Colonic mucosa (tissue), 4 donors: ENCODE measurements around the gene ICA1L. TPM values are rescaled to one million over a fixed set of nuclear protein-coding genes. Genes with fewer than 3 reads are reported as not detected.

Experiments used
- DNase-seq: peaks from one replicate; pipeline ENCODE4 v3.0.0-alpha.2; 2020
- H3K27ac ChIP-seq: fragments of 200-600 bp; one replicate; pipeline ENCODE4 v1.8.0; 2021
- H3K27me3 ChIP-seq: fragments of 200-600 bp; one replicate; pipeline ENCODE4 v1.8.0; 2021
- H3K36me3 ChIP-seq: fragments of 200-600 bp; one replicate; pipeline ENCODE4 v1.8.0; 2021
- H3K4me1 ChIP-seq: fragments of 200-600 bp; one replicate; pipeline ENCODE4 v1.8.0; 2021; ENCODE audit warnings: mild to moderate bottlenecking
- H3K4me3 ChIP-seq: fragments of 200-600 bp; one replicate; pipeline ENCODE4 v1.8.0; 2021
- H3K9ac ChIP-seq, 2 donors: one replicate each; pipeline ENCODE4 v1.7.0; 2013; ENCODE audit warnings: control low read depth in 2 of 2, low read depth in 2 of 2, low read length in 2 of 2
- H3K9me3 ChIP-seq: fragments of 200-600 bp; one replicate; pipeline ENCODE4 v1.8.0; 2021
- intact Hi-C: fragments of 100-400 bp; cut with DNase I; formaldehyde crosslinking; loops from one replicate; pipeline ENCODE4 v1.14.1; 2022
- total RNA-seq, 2 donors: library from RNA; stranded (reverse); fragmentation: NEBNext Ultra II Directional in 1 of 2; extraction: Animal tissue kit (Norgen Biotek cat#: 25700) in 1 of 2; gene quantifications; one replicate each; pipeline ENCODE4 v1.2.1, GENCODE V29; 2021
- TF ChIP-seq, protein P1 (sequence below): fragments of 200-600 bp; IDR thresholded peaks from one replicate; pipeline ENCODE4 v1.8.0; 2022; ENCODE audit warnings: antibody characterized with exemption, mild to moderate bottlenecking
- donor health status: healthy.
- donor health status: DM: no; HTN: no; CAD: no.
- donor health status: DM: no; HTN: no; CAD: no.

ICA1L gene
- total RNA-seq, 2 donors from 2014 or later = 0.54 to 1.8 TPM

DNA sequence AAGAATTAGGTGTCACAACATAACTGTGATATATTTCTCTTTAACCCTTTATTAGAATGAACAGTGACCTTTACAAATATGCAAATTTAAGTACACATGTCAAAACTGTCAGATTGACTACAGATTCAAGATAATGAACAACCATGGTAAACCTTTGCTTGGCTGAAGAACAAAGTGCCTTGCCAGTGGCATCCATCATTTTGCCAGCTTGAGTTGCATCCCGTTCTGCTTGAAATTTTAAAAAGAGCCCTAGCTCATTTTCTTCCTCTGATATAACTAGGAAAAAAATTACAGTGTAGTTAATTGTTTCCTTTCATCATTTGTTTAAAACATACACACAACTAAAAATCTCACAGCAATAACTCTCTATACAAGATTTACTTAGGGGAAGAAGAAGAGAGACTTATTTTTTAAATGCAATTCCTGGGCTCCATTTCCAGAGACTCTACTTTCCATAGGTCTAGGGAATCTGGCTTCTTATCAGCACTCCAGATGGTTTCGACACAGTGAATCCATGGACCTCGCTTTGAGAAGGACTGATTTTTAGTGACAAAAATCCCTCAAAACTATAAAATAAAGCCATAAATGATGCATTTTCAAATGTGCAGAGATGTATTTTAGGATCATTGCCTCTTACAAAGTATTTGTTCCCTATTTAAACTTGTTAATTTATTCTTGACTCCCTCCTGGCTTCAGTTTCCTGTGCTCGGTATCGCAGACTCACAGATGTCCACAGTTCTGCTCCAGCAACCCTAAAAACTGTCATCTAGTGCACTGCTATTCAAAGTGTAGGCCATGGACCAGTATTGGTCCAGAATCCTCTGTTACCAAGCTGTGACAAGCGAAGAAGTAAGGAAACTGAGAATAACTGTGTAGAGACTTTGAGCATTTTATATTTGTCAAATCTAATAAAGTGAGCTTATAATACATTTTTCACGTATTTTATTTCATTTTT lies 50.1 kb downstream of the ICA1L start:
- Histone ChIP-seq H3K4me1 (no peaks in the 10 kb centered on the region), H3K27ac (no peak overlapping the region), H3K4me3 (no peak overlapping the region), H3K27me3 (no peaks in the 10 kb centered on the region), H3K9me3 (no peaks in the 10 kb centered on the region), H3K36me3 (no peaks in the 10 kb centered on the region), H3K9ac (no peak overlapping the region)
- intact Hi-C loops = no loop called here
- no peak for DNase-seq
- TF ChIP-seq, protein P1, sequence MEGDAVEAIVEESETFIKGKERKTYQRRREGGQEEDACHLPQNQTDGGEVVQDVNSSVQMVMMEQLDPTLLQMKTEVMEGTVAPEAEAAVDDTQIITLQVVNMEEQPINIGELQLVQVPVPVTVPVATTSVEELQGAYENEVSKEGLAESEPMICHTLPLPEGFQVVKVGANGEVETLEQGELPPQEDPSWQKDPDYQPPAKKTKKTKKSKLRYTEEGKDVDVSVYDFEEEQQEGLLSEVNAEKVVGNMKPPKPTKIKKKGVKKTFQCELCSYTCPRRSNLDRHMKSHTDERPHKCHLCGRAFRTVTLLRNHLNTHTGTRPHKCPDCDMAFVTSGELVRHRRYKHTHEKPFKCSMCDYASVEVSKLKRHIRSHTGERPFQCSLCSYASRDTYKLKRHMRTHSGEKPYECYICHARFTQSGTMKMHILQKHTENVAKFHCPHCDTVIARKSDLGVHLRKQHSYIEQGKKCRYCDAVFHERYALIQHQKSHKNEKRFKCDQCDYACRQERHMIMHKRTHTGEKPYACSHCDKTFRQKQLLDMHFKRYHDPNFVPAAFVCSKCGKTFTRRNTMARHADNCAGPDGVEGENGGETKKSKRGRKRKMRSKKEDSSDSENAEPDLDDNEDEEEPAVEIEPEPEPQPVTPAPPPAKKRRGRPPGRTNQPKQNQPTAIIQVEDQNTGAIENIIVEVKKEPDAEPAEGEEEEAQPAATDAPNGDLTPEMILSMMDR = no peak

DNA sequence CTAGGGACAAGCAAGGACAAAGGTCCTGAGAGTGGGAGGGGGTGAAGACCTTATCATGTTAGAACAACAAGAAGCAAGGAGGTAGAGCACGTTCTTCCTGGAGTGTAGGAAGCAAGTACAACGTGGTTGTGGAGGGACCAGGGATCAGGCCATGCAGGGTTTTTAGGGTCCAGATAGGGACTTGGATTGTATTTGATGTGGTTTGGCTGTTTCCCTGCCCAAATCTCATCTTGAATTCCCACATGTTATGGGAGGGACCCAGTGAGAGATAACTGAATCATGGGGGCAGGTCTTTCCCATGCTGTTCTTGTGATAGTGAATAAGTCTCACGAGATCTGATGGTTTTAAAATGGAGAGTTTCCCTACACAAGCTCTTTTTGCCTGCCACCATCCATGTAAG lies 53.2 kb downstream of the ICA1L start:
- TF ChIP-seq, protein P1 = no peak
- Histone ChIP-seq H3K9me3 (no peaks in the 10 kb centered on the region), H3K9ac (no peak overlapping the region), H3K27ac (no peak overlapping the region), H3K4me3 (no peak overlapping the region), H3K4me1 (no peaks in the 10 kb centered on the region), H3K36me3 (no peaks in the 10 kb centered on the region), H3K27me3 (no peaks in the 10 kb centered on the region)
- no peak for DNase-seq
- intact Hi-C loops = no loop called here

DNA sequence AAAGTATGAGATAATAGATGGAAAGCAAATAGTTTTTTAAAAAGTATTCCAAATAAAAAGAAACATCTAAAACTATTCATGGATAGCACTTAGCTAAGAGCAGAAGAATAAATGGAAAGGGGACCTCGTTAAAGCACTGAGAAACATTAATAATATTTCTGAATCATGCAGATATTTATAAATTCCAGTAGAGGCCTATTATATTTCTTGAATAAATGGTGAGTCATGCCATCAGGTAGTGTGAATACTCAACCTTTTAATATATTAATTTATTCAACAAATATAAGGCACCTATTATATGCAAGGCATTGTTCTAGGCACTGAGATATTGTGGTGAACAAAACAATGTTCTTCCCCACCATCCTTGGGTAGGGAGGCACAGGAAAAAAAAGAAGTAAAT lies 53.8 kb downstream of the ICA1L start:
- H3K27me3 ChIP-seq = no peaks in the 10 kb centered on the region
- no peak overlapping the region for H3K9ac ChIP-seq
- no peaks in the 10 kb centered on the region for H3K36me3 ChIP-seq
- no peaks in the 10 kb centered on the region for H3K9me3 ChIP-seq
- no peak for DNase-seq
- no peaks in the 10 kb centered on the region for H3K4me1 ChIP-seq
- H3K27ac ChIP-seq = no peak overlapping the region
- H3K4me3 ChIP-seq = no peak overlapping the region
- TF ChIP-seq, protein P1 = no peak
- intact Hi-C loops = no loop called here

GRCh38 chr2:202815548-202816360 lies 55.8 kb downstream of the ICA1L start:
- Histone ChIP-seq H3K4me1 (no peaks in the 10 kb centered on the region), H3K27ac (no peak overlapping the region), H3K36me3 (no peaks in the 10 kb centered on the region), H3K27me3 (no peaks in the 10 kb centered on the region), H3K9ac (no peak overlapping the region), H3K4me3 (no peak overlapping the region), H3K9me3 (no peaks in the 10 kb centered on the region)
- DNase-seq = no peak
- intact Hi-C loops = no loop called here
- TF ChIP-seq, protein P1 = no peak

GRCh38 chr2:202814226-202814625 lies 57.3 kb downstream of the ICA1L start:
- TF ChIP-seq, protein P1 = no peak
- no peak overlapping the region for H3K9ac ChIP-seq
- intact Hi-C loops = no loop called here
- no peaks in the 10 kb centered on the region for H3K9me3 ChIP-seq
- no peak overlapping the region for H3K27ac ChIP-seq
- no peaks in the 10 kb centered on the region for H3K36me3 ChIP-seq
- no peak for DNase-seq
- H3K4me3 ChIP-seq = no peak overlapping the region
- H3K4me1 ChIP-seq = no peaks in the 10 kb centered on the region
- H3K27me3 ChIP-seq = no peaks in the 10 kb centered on the region
